OCI-LY1 (cell line): ENCODE data around the gene MPZ.

ENCODE experiments used
- CTCF ChIP-seq: fragments of 200-600 bp; sonication (generic), shearing (Covaris generic); IDR thresholded peaks from 2 replicates; pipeline ENCODE4 v1.5.1; 2017; ENCODE audit warnings: mild to moderate bottlenecking, antibody characterized with exemption, low read length, moderate library complexity, mixed read lengths
- EZH2 ChIP-seq: fragments of 200-600 bp; sonication (generic), shearing (Covaris generic); IDR thresholded peaks from 2 replicates; pipeline ENCODE4 v1.8.0; 2017; ENCODE audit warnings: borderline replicate concordance, mixed run types, mild to moderate bottlenecking, antibody characterized with exemption, low read length, moderate library complexity, mixed read lengths

- no peak for TF ChIP-seq CTCF
- no peak for TF ChIP-seq EZH2
Measured at GRCh38 chr1:161285521-161285920, 24.2 kb downstream of the MPZ start.
